Liver (tissue), 9 donors: ENCODE data around the gene STUM. TPM values are rescaled to one million over a fixed set of nuclear protein-coding genes. Genes with fewer than 3 reads are reported as not detected.

Experiments used
- DNase-seq: peaks from one replicate; pipeline ENCODE4 v3.0.0-alpha.2; 2017; ENCODE audit warnings: low spot score
- H3K27ac ChIP-seq, 2 donors: one replicate each; pipeline ENCODE4 v1.7.0; 2013; ENCODE audit warnings: inconsistent platforms in 2 of 2, low read length in 2 of 2, control low read depth in 1 of 2, low read depth in 1 of 2, mild to moderate bottlenecking in 1 of 2
- H3K27me3 ChIP-seq, 4 donors: one replicate each; pipeline versions ENCODE4 v1.6.1 to v1.7.0; 2013; ENCODE audit warnings: low read length in 3 of 4, inconsistent platforms in 1 of 4, mild to moderate bottlenecking in 1 of 4, moderate library complexity in 1 of 4; ENCODE audit not compliant: control insufficient read depth in 4 of 4, insufficient read depth in 4 of 4
- H3K36me3 ChIP-seq, 4 donors: one replicate each; pipeline versions ENCODE4 v1.6.1 to v1.7.0; 2013; ENCODE audit warnings: low read length in 3 of 4, mild to moderate bottlenecking in 3 of 4, low read depth in 1 of 4, moderate library complexity in 1 of 4; ENCODE audit not compliant: control insufficient read depth in 4 of 4, insufficient read depth in 3 of 4
- H3K4me1 ChIP-seq, 4 donors: one replicate each; pipeline versions ENCODE4 v1.6.1 to v1.7.0; 2013; ENCODE audit warnings: low read length in 3 of 4, mild to moderate bottlenecking in 3 of 4, moderate library complexity in 1 of 4; ENCODE audit not compliant: control insufficient read depth in 4 of 4, insufficient read depth in 4 of 4
- H3K4me3 ChIP-seq, 3 donors: one replicate each; pipeline versions ENCODE4 v1.6.1 to v1.7.0; 2013; ENCODE audit warnings: low read length in 3 of 3, control low read depth in 1 of 3, low read depth in 1 of 3, mild to moderate bottlenecking in 1 of 3
- H3K9ac ChIP-seq, 2 donors: one replicate each; pipeline ENCODE4 v1.7.0; 2013; ENCODE audit warnings: low read length in 2 of 2, mild to moderate bottlenecking in 2 of 2, moderate library complexity in 2 of 2, control low read depth in 1 of 2, low read depth in 1 of 2
- H3K9me3 ChIP-seq, 4 donors: one replicate each; pipeline versions ENCODE4 v1.6.1 to v1.7.0; 2013; ENCODE audit warnings: low read length in 3 of 4; ENCODE audit not compliant: control insufficient read depth in 4 of 4
- EGR1 ChIP-seq, 2 donors: IDR thresholded peaks; 2 replicates each; pipeline ENCODE4 v1.6.1; 2016 to 2018; ENCODE audit warnings: antibody characterized with exemption in 2 of 2, low read depth in 2 of 2
- FOXA1 ChIP-seq: IDR thresholded peaks from 2 replicates; pipeline ENCODE4 v1.6.1; 2016; ENCODE audit warnings: antibody characterized with exemption
- GABPA ChIP-seq, 2 donors: IDR thresholded peaks in 1 of 2; conservative IDR thresholded peaks in 1 of 2; 2 replicates each; pipeline ENCODE4 v1.6.1; 2016; ENCODE audit warnings: antibody characterized with exemption in 2 of 2, mild to moderate bottlenecking in 1 of 2, moderate library complexity in 1 of 2
- HNF4G ChIP-seq: IDR thresholded peaks from 2 replicates; pipeline ENCODE4 v1.6.1; 2016; ENCODE audit warnings: antibody characterized with exemption
- JUND ChIP-seq, 2 donors: IDR thresholded peaks; 2 replicates each; pipeline ENCODE4 v1.6.1; 2016; ENCODE audit warnings: antibody characterized with exemption in 2 of 2
- NR2F2 ChIP-seq: IDR thresholded peaks from 2 replicates; pipeline ENCODE4 v1.6.1; 2016; ENCODE audit warnings: antibody characterized with exemption
- RAD21 ChIP-seq, 2 donors: IDR thresholded peaks; 2 replicates each; pipeline ENCODE4 v1.6.1; 2016; ENCODE audit warnings: antibody characterized with exemption in 2 of 2, mild to moderate bottlenecking in 2 of 2
- RXRA ChIP-seq, 2 donors: IDR thresholded peaks; 2 replicates each; pipeline ENCODE4 v1.6.1; 2017 to 2018; ENCODE audit warnings: antibody characterized with exemption in 2 of 2, mild to moderate bottlenecking in 1 of 2
- SP1 ChIP-seq: IDR thresholded peaks from 2 replicates; pipeline ENCODE4 v1.6.1; 2018; ENCODE audit warnings: antibody characterized with exemption, mild to moderate bottlenecking
- TAF1 ChIP-seq: conservative IDR thresholded peaks from 2 replicates; pipeline ENCODE4 v1.6.1; 2016; ENCODE audit warnings: antibody characterized with exemption, mild to moderate bottlenecking
- YY1 ChIP-seq: IDR thresholded peaks from 2 replicates; pipeline ENCODE4 v1.6.1; 2016; ENCODE audit warnings: antibody characterized with exemption, mild to moderate bottlenecking
- WGBS: extraction: QIAGEN DNeasy Blood & Tissue Kit; methylation state at CpG from one replicate; pipeline ENCODE4 v1.1.7; 2013; 5-methylcytosine and 5-hydroxymethylcytosine counted together
- polyA plus RNA-seq, 2 donors: library from polyadenylated mRNA; stranded (reverse) in 1 of 2; unstranded in 1 of 2; fragments of 200-250 nt in 1 of 2; fragments of >200 nt in 1 of 2; fragmentation: Nextera tagmentation in 1 of 2; extraction: Ambion mirVana in 1 of 2; gene quantifications; one replicate each; pipeline versions ENCODE4 v1.2.1 to v1.2.3, GENCODE V29; 2013 to 2015
- total RNA-seq, 2 donors: library from RNA; depleted of rRNA; stranded (reverse); fragments of >200 nt; gene quantifications; one replicate each; pipeline ENCODE4 v1.2.3, GENCODE V29; 2014
- TF ChIP-seq, protein P1 (sequence below): IDR thresholded peaks from 2 replicates; pipeline ENCODE4 v1.6.1; 2016; ENCODE audit warnings: antibody characterized with exemption
- TF ChIP-seq, protein P2 (sequence below): IDR thresholded peaks from 2 replicates; pipeline ENCODE4 v1.6.1; 2016; ENCODE audit warnings: antibody characterized with exemption
- TF ChIP-seq, protein P3 (sequence below): fragments of 150-350 bp; IDR thresholded peaks from 2 replicates; pipeline ENCODE4 v1.5.1; 2017; ENCODE audit warnings: improper control_type of control experiment, low read depth, low read length; ENCODE audit not compliant: missing input control
- TF ChIP-seq, protein P4 (sequence below): IDR thresholded peaks from 2 replicates; pipeline ENCODE4 v1.6.1; 2016; ENCODE audit warnings: antibody characterized with exemption, mild to moderate bottlenecking
- TF ChIP-seq, protein P5 (sequence below): IDR thresholded peaks from 2 replicates; pipeline ENCODE4 v1.6.1; 2016; ENCODE audit warnings: antibody characterized with exemption
- donor health status: healthy.
- donor health status: healthy.
- donor health status: healthy.
- donor health status: healthy.
- donor health status: healthy.

Gene STUM
- total and polyA plus RNA-seq, 4 donors: 0.03 to 0.14 (median 0.07) TPM

DNA sequence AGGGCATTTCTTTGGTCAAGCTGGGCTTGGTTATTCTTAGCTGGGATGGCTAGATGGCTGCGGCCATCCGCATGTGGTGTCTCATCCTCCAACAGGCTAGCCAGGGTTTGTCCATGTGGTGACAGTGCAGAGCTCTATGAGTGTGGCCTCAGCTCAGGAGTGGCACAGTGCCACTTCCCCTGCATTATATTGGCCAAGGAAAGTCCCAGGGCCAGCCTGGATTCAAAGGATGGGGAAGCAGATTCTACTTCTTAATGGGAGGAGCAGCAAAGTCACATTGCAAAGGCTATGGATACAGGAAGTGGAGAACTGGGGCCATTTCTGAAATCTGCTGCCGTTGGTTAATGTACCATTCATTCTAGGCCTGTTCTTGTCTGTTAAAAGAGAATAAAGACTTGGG, 34.4 kb downstream of the STUM start:
- no peak overlapping the region for H3K27ac ChIP-seq
- no peak for TF ChIP-seq NR2F2
- no peaks in the 10 kb centered on the region for H3K36me3 ChIP-seq
- no peaks in the 10 kb centered on the region for H3K9me3 ChIP-seq
- H3K27me3 ChIP-seq: no peaks in the 10 kb centered on the region
- WGBS: 97% methylated on average over 3 of the region's 3 CpGs
- no peak for DNase-seq
- no peak overlapping the region for H3K9ac ChIP-seq
- no peaks in the 10 kb centered on the region for H3K4me1 ChIP-seq
- no peak overlapping the region for H3K4me3 ChIP-seq

DNA sequence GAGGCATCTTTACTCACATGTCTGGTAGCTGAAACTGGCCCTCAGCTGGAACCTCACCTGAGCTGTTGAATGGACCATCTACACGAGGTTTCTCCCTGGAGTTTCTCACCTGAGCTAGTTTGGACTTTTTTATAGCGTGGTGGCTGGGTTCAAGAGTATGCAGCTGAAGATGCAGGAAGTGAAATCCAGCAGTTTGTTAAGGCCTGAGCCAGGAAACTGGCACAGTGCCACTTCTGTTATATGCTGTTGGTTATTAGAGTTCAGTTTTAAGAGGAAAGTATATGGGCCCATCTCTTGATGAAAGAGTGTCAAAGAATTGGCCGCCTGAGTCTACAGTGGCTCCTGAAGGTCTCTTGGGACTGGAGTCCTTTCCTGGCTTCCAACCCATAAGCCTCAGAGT, 35.6 kb downstream of the STUM start:
- Histone ChIP-seq H3K27me3 (no peaks in the 10 kb centered on the region), H3K9me3 (no peaks in the 10 kb centered on the region), H3K4me3 (no peak overlapping the region), H3K4me1 (no peaks in the 10 kb centered on the region), H3K36me3 (no peaks in the 10 kb centered on the region), H3K9ac (no peak overlapping the region), H3K27ac (no peak overlapping the region)
- WGBS: 70% methylated on average over 3 of the region's 3 CpGs
- TF ChIP-seq RXRA (IDR thresholded peaks at IDR 0.05) (no peak), RAD21 (IDR thresholded peaks at IDR 0.05) (no peak), JUND (IDR thresholded peaks at IDR 0.05) (no peak), GABPA (IDR thresholded peaks at IDR 0.05 in 1 of 2, conservative IDR thresholded peaks at IDR 0.05 in 1 of 2) (no peak), YY1 (no peak), SP1 (no peak), EGR1 (IDR thresholded peaks at IDR 0.05; ENCODE audit: low read depth in 2 of 2) (no peak), HNF4G (no peak), FOXA1 (no peak), TAF1 (no peak), NR2F2 (no peak)
- TF ChIP-seq, protein P1, sequence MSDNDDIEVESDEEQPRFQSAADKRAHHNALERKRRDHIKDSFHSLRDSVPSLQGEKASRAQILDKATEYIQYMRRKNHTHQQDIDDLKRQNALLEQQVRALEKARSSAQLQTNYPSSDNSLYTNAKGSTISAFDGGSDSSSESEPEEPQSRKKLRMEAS: no peak
- TF ChIP-seq, protein P2, sequence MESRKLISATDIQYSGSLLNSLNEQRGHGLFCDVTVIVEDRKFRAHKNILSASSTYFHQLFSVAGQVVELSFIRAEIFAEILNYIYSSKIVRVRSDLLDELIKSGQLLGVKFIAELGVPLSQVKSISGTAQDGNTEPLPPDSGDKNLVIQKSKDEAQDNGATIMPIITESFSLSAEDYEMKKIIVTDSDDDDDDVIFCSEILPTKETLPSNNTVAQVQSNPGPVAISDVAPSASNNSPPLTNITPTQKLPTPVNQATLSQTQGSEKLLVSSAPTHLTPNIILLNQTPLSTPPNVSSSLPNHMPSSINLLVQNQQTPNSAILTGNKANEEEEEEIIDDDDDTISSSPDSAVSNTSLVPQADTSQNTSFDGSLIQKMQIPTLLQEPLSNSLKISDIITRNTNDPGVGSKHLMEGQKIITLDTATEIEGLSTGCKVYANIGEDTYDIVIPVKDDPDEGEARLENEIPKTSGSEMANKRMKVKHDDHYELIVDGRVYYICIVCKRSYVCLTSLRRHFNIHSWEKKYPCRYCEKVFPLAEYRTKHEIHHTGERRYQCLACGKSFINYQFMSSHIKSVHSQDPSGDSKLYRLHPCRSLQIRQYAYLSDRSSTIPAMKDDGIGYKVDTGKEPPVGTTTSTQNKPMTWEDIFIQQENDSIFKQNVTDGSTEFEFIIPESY: no peak
- TF ChIP-seq, protein P3, sequence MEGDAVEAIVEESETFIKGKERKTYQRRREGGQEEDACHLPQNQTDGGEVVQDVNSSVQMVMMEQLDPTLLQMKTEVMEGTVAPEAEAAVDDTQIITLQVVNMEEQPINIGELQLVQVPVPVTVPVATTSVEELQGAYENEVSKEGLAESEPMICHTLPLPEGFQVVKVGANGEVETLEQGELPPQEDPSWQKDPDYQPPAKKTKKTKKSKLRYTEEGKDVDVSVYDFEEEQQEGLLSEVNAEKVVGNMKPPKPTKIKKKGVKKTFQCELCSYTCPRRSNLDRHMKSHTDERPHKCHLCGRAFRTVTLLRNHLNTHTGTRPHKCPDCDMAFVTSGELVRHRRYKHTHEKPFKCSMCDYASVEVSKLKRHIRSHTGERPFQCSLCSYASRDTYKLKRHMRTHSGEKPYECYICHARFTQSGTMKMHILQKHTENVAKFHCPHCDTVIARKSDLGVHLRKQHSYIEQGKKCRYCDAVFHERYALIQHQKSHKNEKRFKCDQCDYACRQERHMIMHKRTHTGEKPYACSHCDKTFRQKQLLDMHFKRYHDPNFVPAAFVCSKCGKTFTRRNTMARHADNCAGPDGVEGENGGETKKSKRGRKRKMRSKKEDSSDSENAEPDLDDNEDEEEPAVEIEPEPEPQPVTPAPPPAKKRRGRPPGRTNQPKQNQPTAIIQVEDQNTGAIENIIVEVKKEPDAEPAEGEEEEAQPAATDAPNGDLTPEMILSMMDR: no peak
- TF ChIP-seq, protein P4, sequence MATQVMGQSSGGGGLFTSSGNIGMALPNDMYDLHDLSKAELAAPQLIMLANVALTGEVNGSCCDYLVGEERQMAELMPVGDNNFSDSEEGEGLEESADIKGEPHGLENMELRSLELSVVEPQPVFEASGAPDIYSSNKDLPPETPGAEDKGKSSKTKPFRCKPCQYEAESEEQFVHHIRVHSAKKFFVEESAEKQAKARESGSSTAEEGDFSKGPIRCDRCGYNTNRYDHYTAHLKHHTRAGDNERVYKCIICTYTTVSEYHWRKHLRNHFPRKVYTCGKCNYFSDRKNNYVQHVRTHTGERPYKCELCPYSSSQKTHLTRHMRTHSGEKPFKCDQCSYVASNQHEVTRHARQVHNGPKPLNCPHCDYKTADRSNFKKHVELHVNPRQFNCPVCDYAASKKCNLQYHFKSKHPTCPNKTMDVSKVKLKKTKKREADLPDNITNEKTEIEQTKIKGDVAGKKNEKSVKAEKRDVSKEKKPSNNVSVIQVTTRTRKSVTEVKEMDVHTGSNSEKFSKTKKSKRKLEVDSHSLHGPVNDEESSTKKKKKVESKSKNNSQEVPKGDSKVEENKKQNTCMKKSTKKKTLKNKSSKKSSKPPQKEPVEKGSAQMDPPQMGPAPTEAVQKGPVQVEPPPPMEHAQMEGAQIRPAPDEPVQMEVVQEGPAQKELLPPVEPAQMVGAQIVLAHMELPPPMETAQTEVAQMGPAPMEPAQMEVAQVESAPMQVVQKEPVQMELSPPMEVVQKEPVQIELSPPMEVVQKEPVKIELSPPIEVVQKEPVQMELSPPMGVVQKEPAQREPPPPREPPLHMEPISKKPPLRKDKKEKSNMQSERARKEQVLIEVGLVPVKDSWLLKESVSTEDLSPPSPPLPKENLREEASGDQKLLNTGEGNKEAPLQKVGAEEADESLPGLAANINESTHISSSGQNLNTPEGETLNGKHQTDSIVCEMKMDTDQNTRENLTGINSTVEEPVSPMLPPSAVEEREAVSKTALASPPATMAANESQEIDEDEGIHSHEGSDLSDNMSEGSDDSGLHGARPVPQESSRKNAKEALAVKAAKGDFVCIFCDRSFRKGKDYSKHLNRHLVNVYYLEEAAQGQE: no peak
- TF ChIP-seq, protein P5, sequence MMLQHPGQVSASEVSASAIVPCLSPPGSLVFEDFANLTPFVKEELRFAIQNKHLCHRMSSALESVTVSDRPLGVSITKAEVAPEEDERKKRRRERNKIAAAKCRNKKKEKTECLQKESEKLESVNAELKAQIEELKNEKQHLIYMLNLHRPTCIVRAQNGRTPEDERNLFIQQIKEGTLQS: no peak
- no peak for DNase-seq
